Ascending aorta (tissue), 2 donors: ENCODE results near the gene MEOX2. TPM values are rescaled to one million over a fixed set of nuclear protein-coding genes. Genes with fewer than 3 reads are reported as not detected.

Experiments used
- DNase-seq, 2 donors: peaks; one replicate each; pipeline ENCODE4 v3.0.0-alpha.2; 2019; ENCODE audit warnings: low spot score in 2 of 2
- H3K27ac ChIP-seq, 2 donors: fragments of 200-600 bp; sonication (generic); one replicate each; pipeline ENCODE4 v1.5.1; 2016 to 2017; ENCODE audit warnings: mild to moderate bottlenecking in 1 of 2
- H3K27me3 ChIP-seq: fragments of 200-600 bp; sonication (generic); one replicate; pipeline ENCODE4 v1.5.1; 2017
- H3K36me3 ChIP-seq, 2 donors: fragments of 200-600 bp; sonication (generic); one replicate each; pipeline ENCODE4 v1.5.1; 2016
- H3K4me1 ChIP-seq, 2 donors: fragments of 200-600 bp; sonication (generic); one replicate each; pipeline ENCODE4 v1.5.1; 2016 to 2017; ENCODE audit warnings: mild to moderate bottlenecking in 1 of 2
- H3K4me3 ChIP-seq, 2 donors: fragments of 200-600 bp; sonication (generic); one replicate each; pipeline ENCODE4 v1.5.1; 2016 to 2017; ENCODE audit warnings: mild to moderate bottlenecking in 1 of 2
- H3K9me3 ChIP-seq, 2 donors: fragments of 200-600 bp; sonication (generic); one replicate each; pipeline ENCODE4 v1.5.1; 2016
- intact Hi-C: fragments of 100-400 bp; cut with DNase I; formaldehyde crosslinking; loops from one replicate; pipeline ENCODE4 v1.15.1; 2023
- total RNA-seq: library from RNA; depleted of rRNA; stranded (reverse); fragments of >200 nt; gene quantifications from one replicate; pipeline ENCODE4 v1.1.0, GENCODE V29; 2016
- TF ChIP-seq, protein P1 (sequence below), 3 experiments: fragments of 200-600 bp in 2 of 3; fragments of 450-650 bp in 1 of 3; sonication (generic) in 2 of 3; IDR thresholded peaks; one replicate each; pipeline ENCODE4 v1.5.1; 2016 to 2019; ENCODE audit warnings: antibody characterized with exemption in 3 of 3, mild to moderate bottlenecking in 1 of 3, moderate library complexity in 1 of 3

The MEOX2 gene
- total RNA-seq, 1 donor from 2014 or later = 35.0 TPM

DNA sequence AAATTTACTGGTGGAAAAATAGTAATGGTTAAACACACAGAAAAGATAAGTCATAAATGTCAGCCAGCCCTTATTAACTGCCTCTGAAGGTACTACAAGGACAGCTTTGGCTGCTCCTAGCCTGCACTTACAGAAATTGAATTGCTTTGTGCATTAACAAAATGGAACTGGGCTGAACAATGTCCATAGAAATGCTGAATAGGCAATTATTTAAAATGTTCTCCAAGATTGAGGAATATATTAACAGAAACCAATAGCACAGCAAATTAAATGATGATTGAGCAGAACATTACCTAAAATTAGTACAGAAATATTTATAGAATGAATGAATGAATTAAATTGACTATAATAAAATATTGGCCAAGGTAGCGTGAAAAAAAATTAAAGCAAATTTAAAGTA is 82.3 kb downstream of the MEOX2 start:
- Histone ChIP-seq H3K4me1 (no peaks in the 10 kb centered on the region), H3K9me3 (no peaks in the 10 kb centered on the region), H3K36me3 (no peaks in the 10 kb centered on the region), H3K27me3 (no peaks in the 10 kb centered on the region), H3K4me3 (no peak overlapping the region), H3K27ac (no peak overlapping the region)
- TF ChIP-seq, protein P1, sequence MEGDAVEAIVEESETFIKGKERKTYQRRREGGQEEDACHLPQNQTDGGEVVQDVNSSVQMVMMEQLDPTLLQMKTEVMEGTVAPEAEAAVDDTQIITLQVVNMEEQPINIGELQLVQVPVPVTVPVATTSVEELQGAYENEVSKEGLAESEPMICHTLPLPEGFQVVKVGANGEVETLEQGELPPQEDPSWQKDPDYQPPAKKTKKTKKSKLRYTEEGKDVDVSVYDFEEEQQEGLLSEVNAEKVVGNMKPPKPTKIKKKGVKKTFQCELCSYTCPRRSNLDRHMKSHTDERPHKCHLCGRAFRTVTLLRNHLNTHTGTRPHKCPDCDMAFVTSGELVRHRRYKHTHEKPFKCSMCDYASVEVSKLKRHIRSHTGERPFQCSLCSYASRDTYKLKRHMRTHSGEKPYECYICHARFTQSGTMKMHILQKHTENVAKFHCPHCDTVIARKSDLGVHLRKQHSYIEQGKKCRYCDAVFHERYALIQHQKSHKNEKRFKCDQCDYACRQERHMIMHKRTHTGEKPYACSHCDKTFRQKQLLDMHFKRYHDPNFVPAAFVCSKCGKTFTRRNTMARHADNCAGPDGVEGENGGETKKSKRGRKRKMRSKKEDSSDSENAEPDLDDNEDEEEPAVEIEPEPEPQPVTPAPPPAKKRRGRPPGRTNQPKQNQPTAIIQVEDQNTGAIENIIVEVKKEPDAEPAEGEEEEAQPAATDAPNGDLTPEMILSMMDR (IDR thresholded peaks at IDR 0.05) = no peak
- intact Hi-C loops = no loop called here
- no peak for DNase-seq

- Histone ChIP-seq H3K36me3 (no peaks in the 10 kb centered on the region), H3K27me3 (no peaks in the 10 kb centered on the region), H3K4me1 (no peaks in the 10 kb centered on the region), H3K4me3 (no peak overlapping the region), H3K9me3 (no peaks in the 10 kb centered on the region), H3K27ac (no peak overlapping the region)
- TF ChIP-seq, protein P1 (IDR thresholded peaks at IDR 0.05) = no peak
- no peak for DNase-seq
- intact Hi-C loops = no loop called here
These were observed 83.4 kb downstream of the MEOX2 start for GRCh38 chr7:15603124-15603523.

- no peak overlapping the region for H3K27ac ChIP-seq
- no peaks in the 10 kb centered on the region for H3K27me3 ChIP-seq
- H3K36me3 ChIP-seq = no peaks in the 10 kb centered on the region
- H3K4me3 ChIP-seq = no peak overlapping the region
- DNase-seq = no peak
- intact Hi-C loops = no loop called here
- H3K4me1 ChIP-seq = no peaks in the 10 kb centered on the region
- TF ChIP-seq, protein P1 (IDR thresholded peaks at IDR 0.05) = no peak
- no peaks in the 10 kb centered on the region for H3K9me3 ChIP-seq
These were observed 84.2 kb downstream of the MEOX2 start for GRCh38 chr7:15602236-15602635.

GRCh38 chr7:15601175-15601574 is 85.3 kb downstream of the MEOX2 start:
- TF ChIP-seq, protein P1 (IDR thresholded peaks at IDR 0.05) = no peak
- no peak for DNase-seq
- no peaks in the 10 kb centered on the region for H3K9me3 ChIP-seq
- H3K4me3 ChIP-seq = no peak overlapping the region
- H3K36me3 ChIP-seq = no peaks in the 10 kb centered on the region
- no peaks in the 10 kb centered on the region for H3K4me1 ChIP-seq
- intact Hi-C loops = no loop called here
- H3K27me3 ChIP-seq = no peaks in the 10 kb centered on the region
- H3K27ac ChIP-seq = no peak overlapping the region

DNA sequence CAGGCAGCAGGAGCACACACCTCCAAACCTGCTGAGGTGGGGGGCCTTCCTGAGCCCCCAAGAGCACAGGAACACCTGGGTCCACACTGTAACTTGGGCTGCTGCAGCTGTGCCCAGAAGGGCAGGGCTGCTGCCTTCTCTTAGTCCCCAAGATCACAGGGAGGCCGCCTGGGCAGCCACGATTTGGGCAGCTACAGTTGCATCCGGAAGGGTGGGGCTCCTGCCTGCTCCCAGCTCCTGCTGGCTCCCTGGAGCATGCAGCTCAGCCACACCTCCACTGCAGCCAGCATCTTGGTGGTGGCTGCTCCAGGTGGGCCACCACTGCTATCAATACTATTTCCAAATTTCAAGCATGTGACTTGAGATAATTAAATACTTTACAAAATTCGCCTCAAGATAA is 86.2 kb downstream of the MEOX2 start:
- Histone ChIP-seq H3K36me3 (no peaks in the 10 kb centered on the region), H3K4me3 (no peak overlapping the region), H3K27ac (no peak overlapping the region), H3K4me1 (no peaks in the 10 kb centered on the region), H3K9me3 (no peaks in the 10 kb centered on the region), H3K27me3 (no peaks in the 10 kb centered on the region)
- TF ChIP-seq, protein P1 (IDR thresholded peaks at IDR 0.05) = no peak
- no peak for DNase-seq
- intact Hi-C loops = no loop called here

DNA sequence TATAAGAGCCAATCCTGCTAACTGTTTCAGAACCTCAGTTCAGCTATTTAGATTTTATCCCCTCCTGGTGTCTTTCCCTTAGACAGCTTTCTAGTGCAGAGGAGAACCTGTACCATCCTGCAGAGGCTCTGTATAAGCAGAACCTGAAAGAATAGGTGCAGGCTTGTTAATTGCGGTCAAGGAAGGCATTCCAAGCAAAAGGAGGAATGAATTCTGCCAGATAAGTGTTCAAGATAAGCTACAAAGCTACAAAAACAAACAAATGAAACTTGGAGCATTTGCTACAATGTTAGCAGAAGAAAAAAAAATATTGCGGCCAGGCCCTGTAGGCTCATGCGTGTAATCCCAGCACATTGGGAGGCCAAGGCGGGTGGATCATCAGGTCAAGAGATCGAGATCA is 92.0 kb downstream of the MEOX2 start:
- H3K4me3 ChIP-seq = no peak overlapping the region
- H3K9me3 ChIP-seq = no peaks in the 10 kb centered on the region
- no peaks in the 10 kb centered on the region for H3K36me3 ChIP-seq
- no peak for DNase-seq
- intact Hi-C loops = no loop called here
- no peaks in the 10 kb centered on the region for H3K27me3 ChIP-seq
- no peaks in the 10 kb centered on the region for H3K4me1 ChIP-seq
- no peak overlapping the region for H3K27ac ChIP-seq
- TF ChIP-seq, protein P1 (IDR thresholded peaks at IDR 0.05) = no peak
